B cell (primary cell): ENCODE results near the gene MDP1. TPM values are rescaled to one million over a fixed set of nuclear protein-coding genes. Genes with fewer than 3 reads are reported as not detected.

Source experiments
- ATAC-seq: fragments of 200-7000 bp; cut with Tn5 transposase; one replicate; pipeline ENCODE4 v1.10.0; 2021; ENCODE audit warnings: low read depth, mild to moderate bottlenecking, moderate number of reproducible peaks, moderate library complexity
- CTCF ChIA-PET: fragments of 350-600 bp; sonication (Branson Sonifier 250); formaldehyde crosslinking; loops from one replicate; lab custom pipeline; 2021; ENCODE audit warnings: antibody characterized with exemption, inconsistent platforms; lab: Charles Lee
- POLR2A ChIA-PET: fragments of 350-600 bp; sonication (Branson Sonifier 250); formaldehyde crosslinking; loops from one replicate; lab custom pipeline; 2021; ENCODE audit warnings: antibody characterized with exemption; lab: Charles Lee
- DNase-seq: peaks from one replicate; pipeline ENCODE4 v3.0.0; 2013
- H2AFZ ChIP-seq: 2 replicates; pipeline ENCODE4 v1.6.1; 2012; ENCODE audit warnings: mild to moderate bottlenecking, low read depth, low read length; ENCODE audit not compliant: insufficient read depth, poor library complexity, severe bottlenecking
- H3K27ac ChIP-seq, 2 donors: 1 replicate in 1 of 2; 2 replicates in 1 of 2; pipeline ENCODE4 v1.5.1; 2012 to 2013; ENCODE audit warnings: low read length in 2 of 2, mild to moderate bottlenecking in 2 of 2, moderate library complexity in 1 of 2
- H3K27me3 ChIP-seq, 4 experiments: fragments of 200-600 bp in 1 of 4; sonication (generic) in 1 of 4; replicated peaks in 1 of 4; 1 replicate in 2 of 4; 2 replicates in 2 of 4; pipeline versions ENCODE4 v1.6.1 to v1.7.0; 2013 to 2016; ENCODE audit warnings: low read length in 3 of 4, mild to moderate bottlenecking in 2 of 4, mixed read lengths in 1 of 4, moderate library complexity in 1 of 4; ENCODE audit not compliant: insufficient read depth in 4 of 4, control insufficient read depth in 3 of 4; ENCODE audit errors: control extremely low read depth in 1 of 4
- H3K36me3 ChIP-seq, 2 experiments: replicated peaks in 1 of 2; 1 replicate in 1 of 2; 2 replicates in 1 of 2; pipeline versions ENCODE4 v1.6.1 to v1.7.1; 2013; ENCODE audit warnings: low read length in 1 of 2; ENCODE audit not compliant: insufficient read depth in 2 of 2, control insufficient read depth in 1 of 2; ENCODE audit errors: control extremely low read depth in 1 of 2, extremely low read depth in 1 of 2
- H3K4me1 ChIP-seq, 2 donors: fragments of 200-600 bp in 1 of 2; sonication (generic) in 1 of 2; 1 replicate in 1 of 2; 2 replicates in 1 of 2; pipeline versions ENCODE4 v1.5.1 to v1.6.1; 2013 to 2017; ENCODE audit warnings: low read length in 2 of 2; ENCODE audit not compliant: control insufficient read depth in 2 of 2, insufficient read depth in 2 of 2
- H3K4me2 ChIP-seq: replicated peaks from 2 replicates; pipeline ENCODE3; 2012; ENCODE audit warnings: mild to moderate bottlenecking, low read depth, low read length; ENCODE audit not compliant: poor library complexity, severe bottlenecking
- H3K4me3 ChIP-seq, 5 experiments: fragments of 200-600 bp in 1 of 5; sonication (generic) in 1 of 5; 1 replicate in 3 of 5; 2 replicates in 2 of 5; pipeline versions ENCODE4 v1.5.1 to v1.7.0; 2011 to 2016; ENCODE audit warnings: low read length in 4 of 5, mild to moderate bottlenecking in 4 of 5, low read depth in 2 of 5, control low read depth in 1 of 5, moderate library complexity in 1 of 5; ENCODE audit not compliant: insufficient read depth in 1 of 5; ENCODE audit errors: control extremely low read depth in 1 of 5, extremely low read depth in 1 of 5
- H3K79me2 ChIP-seq: fragments of 200-600 bp; sonication (generic); one replicate; pipeline ENCODE4 v1.6.0; 2016; ENCODE audit warnings: low read length; ENCODE audit not compliant: control insufficient read depth, insufficient read depth
- H3K9ac ChIP-seq: fragments of 200-600 bp; sonication (generic); 2 replicates; pipeline ENCODE4 v1.6.1; 2017; ENCODE audit warnings: mild to moderate bottlenecking, low read length, moderate library complexity
- H3K9me3 ChIP-seq, 3 donors: one replicate each; pipeline versions ENCODE4 v1.6.1 to v1.7.1; 2013; ENCODE audit warnings: low read length in 2 of 3; ENCODE audit not compliant: control insufficient read depth in 2 of 3, insufficient read depth in 1 of 3; ENCODE audit errors: control extremely low read depth in 1 of 3
- H4K20me1 ChIP-seq: 2 replicates; pipeline ENCODE4 v1.6.0; 2012; ENCODE audit warnings: mild to moderate bottlenecking, low read length; ENCODE audit not compliant: insufficient read depth, control insufficient read depth, poor library complexity, severe bottlenecking
- H3K27ac Mint-ChIP-seq: one replicate; pipeline ENCODE4 v1.8.0; 2021; ENCODE audit warnings: mixed read lengths
- H3K27me3 Mint-ChIP-seq: one replicate; pipeline ENCODE4 v1.8.0; 2021; ENCODE audit warnings: mixed read lengths
- H3K4me1 Mint-ChIP-seq: one replicate; pipeline ENCODE4 v1.8.0; 2021; ENCODE audit warnings: mixed read lengths
- H3K4me3 Mint-ChIP-seq: one replicate; pipeline ENCODE4 v1.8.0; 2021; ENCODE audit warnings: mixed read lengths
- H3K9me3 Mint-ChIP-seq: one replicate; pipeline ENCODE4 v1.8.0; 2022; ENCODE audit warnings: mixed read lengths; ENCODE audit not compliant: insufficient read depth
- EZH2 ChIP-seq: IDR thresholded peaks from 2 replicates; pipeline ENCODE4 v1.6.1; 2012; ENCODE audit warnings: borderline replicate concordance, low read depth, mild to moderate bottlenecking, moderate library complexity, low read length; ENCODE audit not compliant: insufficient read depth, poor library complexity, severe bottlenecking
- WGBS: methylation state at CpG from one replicate; pipeline ENCODE4 v1.1.5; 2013; ENCODE audit warnings: missing lambda C conversion rate; ENCODE audit not compliant: insufficient coverage; 5-methylcytosine and 5-hydroxymethylcytosine counted together
- intact Hi-C: fragments of 100-400 bp; cut with micrococcal nuclease; formaldehyde crosslinking; loops from one replicate; pipeline ENCODE4 v1.10.0; 2022
- polyA plus RNA-seq: library from polyadenylated mRNA; depleted of rRNA; stranded (reverse); fragments of >200 nt; gene quantifications from 2 replicates; pipeline ENCODE4 v1.2.3, GENCODE V29; 2012
- total RNA-seq, 2 donors: library from RNA; stranded (reverse); fragments of 120-200 nt in 1 of 2; gene quantifications; 1 replicate in 1 of 2; 2 replicates in 1 of 2; pipeline versions ENCODE4 v1.2.3 to v1.2.4, GENCODE V29; 2013 to 2022
- TF ChIP-seq, protein P1 (sequence below): fragments of 200-600 bp; IDR thresholded peaks from one replicate; pipeline ENCODE4 v1.8.0; 2022; ENCODE audit warnings: antibody characterized with exemption, mild to moderate bottlenecking

Gene MDP1
- total and polyA plus RNA-seq, 2 donors (not counting 1 experiment from before 2014, with no cell fraction given), result 11.3 to 28.1 TPM

- Histone ChIP-seq H3K4me3 (peak overlapping the region in 2 of 5 experiments; percentile 84 to 89), H3K9me3 (no peaks in the 10 kb centered on the region), H2AFZ (peak overlapping the region; percentile 77), H3K27me3 (no peaks in the 10 kb centered on the region), H4K20me1 (peaks cover 2% of the 10 kb centered on the region), H3K9ac (peak overlapping the region; percentile 96), H3K4me2 (peak overlapping the region; percentile 73), H3K27ac (peak overlapping the region; percentile 93 to 98), H3K36me3 (peaks cover 4 to 34% of the 10 kb centered on the region in 2 experiments), H3K4me1 (peaks cover 32 to 33% of the 10 kb centered on the region in 2 donors), H3K79me2 (peaks cover 67% of the 10 kb centered on the region)
- Mint-ChIP-seq H3K27ac (peak overlapping the region; percentile 98), H3K9me3 (no peaks in the 10 kb centered on the region), H3K4me1 (peaks cover 43% of the 10 kb centered on the region), H3K27me3 (no peaks in the 10 kb centered on the region), H3K4me3 (peak overlapping the region; percentile 93)
- DNase-seq, result no peak
- TF ChIP-seq, protein P1, sequence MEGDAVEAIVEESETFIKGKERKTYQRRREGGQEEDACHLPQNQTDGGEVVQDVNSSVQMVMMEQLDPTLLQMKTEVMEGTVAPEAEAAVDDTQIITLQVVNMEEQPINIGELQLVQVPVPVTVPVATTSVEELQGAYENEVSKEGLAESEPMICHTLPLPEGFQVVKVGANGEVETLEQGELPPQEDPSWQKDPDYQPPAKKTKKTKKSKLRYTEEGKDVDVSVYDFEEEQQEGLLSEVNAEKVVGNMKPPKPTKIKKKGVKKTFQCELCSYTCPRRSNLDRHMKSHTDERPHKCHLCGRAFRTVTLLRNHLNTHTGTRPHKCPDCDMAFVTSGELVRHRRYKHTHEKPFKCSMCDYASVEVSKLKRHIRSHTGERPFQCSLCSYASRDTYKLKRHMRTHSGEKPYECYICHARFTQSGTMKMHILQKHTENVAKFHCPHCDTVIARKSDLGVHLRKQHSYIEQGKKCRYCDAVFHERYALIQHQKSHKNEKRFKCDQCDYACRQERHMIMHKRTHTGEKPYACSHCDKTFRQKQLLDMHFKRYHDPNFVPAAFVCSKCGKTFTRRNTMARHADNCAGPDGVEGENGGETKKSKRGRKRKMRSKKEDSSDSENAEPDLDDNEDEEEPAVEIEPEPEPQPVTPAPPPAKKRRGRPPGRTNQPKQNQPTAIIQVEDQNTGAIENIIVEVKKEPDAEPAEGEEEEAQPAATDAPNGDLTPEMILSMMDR, result no peak
- TF ChIP-seq EZH2, result no peak
- WGBS, result 100% methylated on average over 5 of the region's 7 CpGs
- ChIA-PET POLR2A (interaction anchor here (0.5 to 5.3 kb wide), 19 partner anchors 19 to 217 kb away, joined by 3 to 64 read pairs (median 4); partner anchors contain the start of genes CBLN3, DCAF11, EMC9 and GMPR2), CTCF (interaction anchor here (0.7 to 4.2 kb wide), 21 partner anchors 10 to 223 kb away, joined by 3 to 24 read pairs (median 4); partner anchors contain the start of genes CBLN3, CIDEB, DHRS1 and IPO4)
- intact Hi-C loops, result loop anchor here (1.0 to 10.0 kb wide), 10 partner anchors 18 to 659 kb away; partner anchors contain the start of genes DCAF11, DHRS1, EMC9 and GMPR2
- no peak for ATAC-seq
Observed at GRCh38 chr14:24213866-24214662, 1.8 kb downstream of the MDP1 start.
